Natural killer cell (primary cell): ENCODE measurements around the gene GINS1. TPM values are rescaled to one million over a fixed set of nuclear protein-coding genes. Genes with fewer than 3 reads are reported as not detected.

Experiments
- ATAC-seq, 3 donors: fragments of 150-1000 bp in 2 of 3; fragments of 200-7000 bp in 1 of 3; cut with Tn5 transposase; 1 replicate in 1 of 3; 2 replicates in 2 of 3; pipeline ENCODE4 v1.10.0; 2021; ENCODE audit warnings: mild to moderate bottlenecking in 2 of 3, moderate library complexity in 2 of 3
- DNase-seq, 2 donors: peaks; one replicate each; pipeline versions ENCODE4 v3.0.0 to v3.0.0-alpha.2; 2013 to 2021; ENCODE audit warnings: mixed read lengths in 1 of 2
- H3K27ac ChIP-seq: one replicate; pipeline ENCODE4 v1.5.1; 2013; ENCODE audit warnings: mild to moderate bottlenecking, low read length
- H3K27me3 ChIP-seq: one replicate; pipeline ENCODE4 v1.6.1; 2013; ENCODE audit warnings: low read length; ENCODE audit not compliant: control insufficient read depth, insufficient read depth
- H3K36me3 ChIP-seq: one replicate; pipeline ENCODE4 v1.6.1; 2013; ENCODE audit warnings: low read length; ENCODE audit not compliant: control insufficient read depth, insufficient read depth
- H3K4me1 ChIP-seq: one replicate; pipeline ENCODE4 v1.6.1; 2013; ENCODE audit warnings: low read length; ENCODE audit not compliant: control insufficient read depth, insufficient read depth
- H3K4me3 ChIP-seq: one replicate; pipeline ENCODE4 v1.5.1; 2013; ENCODE audit warnings: low read length
- H3K9me3 ChIP-seq: one replicate; pipeline ENCODE4 v1.6.1; 2013; ENCODE audit warnings: low read length; ENCODE audit not compliant: control insufficient read depth, insufficient read depth
- H3K27ac Mint-ChIP-seq, 2 donors: one replicate each; pipeline ENCODE4 v1.8.0; 2022; ENCODE audit warnings: mild to moderate bottlenecking in 2 of 2, mixed read lengths in 2 of 2, moderate library complexity in 1 of 2
- H3K27me3 Mint-ChIP-seq, 2 donors: one replicate each; pipeline ENCODE4 v1.8.0; 2022; ENCODE audit warnings: low read depth in 2 of 2, mixed read lengths in 2 of 2
- H3K36me3 Mint-ChIP-seq: one replicate; pipeline ENCODE4 v1.8.0; 2022; ENCODE audit warnings: mixed read lengths
- H3K4me1 Mint-ChIP-seq, 2 donors: one replicate each; pipeline ENCODE4 v1.8.0; 2022; ENCODE audit warnings: mixed read lengths in 2 of 2
- H3K4me3 Mint-ChIP-seq: one replicate; pipeline ENCODE4 v1.8.0; 2022; ENCODE audit warnings: mild to moderate bottlenecking, moderate library complexity, mixed read lengths
- H3K9me3 Mint-ChIP-seq, 2 donors: one replicate each; pipeline ENCODE4 v1.8.0; 2022; ENCODE audit warnings: mixed read lengths in 2 of 2
- CTCF ChIP-seq: fragments of 200-600 bp; IDR thresholded peaks from one replicate; pipeline ENCODE4 v1.8.0; 2022; ENCODE audit warnings: antibody characterized with exemption
- whole genome bisulfite sequencing: methylation state at CpG from one replicate; pipeline ENCODE4 v1.1.7; 2013; ENCODE audit warnings: missing lambda C conversion rate; ENCODE audit not compliant: insufficient coverage; 5-methylcytosine and 5-hydroxymethylcytosine counted together
- intact Hi-C: fragments of 100-400 bp; cut with micrococcal nuclease; formaldehyde crosslinking; loops from one replicate; pipeline ENCODE4 v1.14.2; 2022
- total RNA-seq, 4 donors: library from RNA; stranded (reverse); fragments of 120-200 nt in 1 of 4; gene quantifications; one replicate each; pipeline versions ENCODE4 v1.2.3 to v1.2.4, GENCODE V29; 2013 to 2022

GINS1 gene
- total RNA-seq, 3 donors from 2014 or later (not counting 1 experiment from before 2014, with no cell fraction given) = 1.3 to 1.5 (median 1.4) TPM

- no peak overlapping the region for H3K4me3 ChIP-seq
- no peak for TF ChIP-seq CTCF
- no peaks in the 10 kb centered on the region for H3K9me3 Mint-ChIP-seq
- H3K36me3 ChIP-seq = no peaks in the 10 kb centered on the region
- H3K4me3 Mint-ChIP-seq = no peak overlapping the region
- H3K27ac Mint-ChIP-seq = no peak overlapping the region
- H3K36me3 Mint-ChIP-seq = no peaks in the 10 kb centered on the region
- intact Hi-C loops = no loop called here
- ATAC-seq (no peak), DNase-seq (no peak)
- H3K4me1 Mint-ChIP-seq = no peaks in the 10 kb centered on the region
- no peaks in the 10 kb centered on the region for H3K9me3 ChIP-seq
- H3K27me3 Mint-ChIP-seq = no peaks in the 10 kb centered on the region
- 72% methylated on average over 9 of the region's 9 CpGs for WGBS
- H3K4me1 ChIP-seq = no peaks in the 10 kb centered on the region
- H3K27ac ChIP-seq = no peak overlapping the region
- H3K27me3 ChIP-seq = no peaks in the 10 kb centered on the region
These were observed 89.5 kb downstream of the GINS1 start for GRCh38 chr20:25496968-25497401.

GRCh38 chr20:25497586-25498279, 90.3 kb downstream of the GINS1 start:
- Histone ChIP-seq H3K27ac (no peak overlapping the region), H3K4me1 (no peaks in the 10 kb centered on the region), H3K36me3 (no peaks in the 10 kb centered on the region), H3K27me3 (no peaks in the 10 kb centered on the region), H3K4me3 (no peak overlapping the region), H3K9me3 (no peaks in the 10 kb centered on the region)
- no peak overlapping the region for H3K4me3 Mint-ChIP-seq
- H3K9me3 Mint-ChIP-seq = no peaks in the 10 kb centered on the region
- DNase-seq (no peak), ATAC-seq (no peak)
- WGBS = 82% methylated on average over 22 of the region's 22 CpGs
- no peaks in the 10 kb centered on the region for H3K4me1 Mint-ChIP-seq
- intact Hi-C loops = no loop called here
- H3K36me3 Mint-ChIP-seq = no peaks in the 10 kb centered on the region
- H3K27ac Mint-ChIP-seq = no peak overlapping the region
- no peak for TF ChIP-seq CTCF
- H3K27me3 Mint-ChIP-seq = no peaks in the 10 kb centered on the region

Other genes starting within 250 kb of the GINS1 start
- gene ENTPD6, start 212.0 kb upstream of the GINS1 start, total RNA-seq = 10 to 100 TPM; 36.4 to 43.1 (median 41.4) TPM
- 10 to 100 TPM; 39.4 to 55.4 (median 47.0) TPM for gene PYGB, start 159.6 kb upstream of the GINS1 start, total RNA-seq
- gene ABHD12, start 16.8 kb upstream of the GINS1 start, total RNA-seq = 10 to 100 TPM; 28.5 to 34.6 (median 34.5) TPM
- gene NINL, start 177.9 kb downstream of the GINS1 start, total RNA-seq = 1 to 10 TPM; 3.1 to 6.9 (median 4.9) TPM
- gene NANP, start 216.3 kb downstream of the GINS1 start, total RNA-seq = 1 to 10 TPM; 3.1 to 4.0 (median 3.2) TPM